PFSK-1 (cell line): ENCODE measurements around the gene ANKRD9.

Experiments
- POLR2AphosphoS5 ChIP-seq: IDR thresholded peaks from 2 replicates; pipeline ENCODE4 v1.6.1; 2012; ENCODE audit warnings: low read depth, mild to moderate bottlenecking, control low read depth, low read length, moderate library complexity
- REST ChIP-seq, 2 experiments: IDR thresholded peaks; 2 replicates each; pipeline versions ENCODE4 v1.6.1 to v1.8.0; 2011 to 2012; ENCODE audit warnings: low read depth in 2 of 2, low read length in 2 of 2, control low read depth in 1 of 2, inconsistent platforms in 1 of 2, mild to moderate bottlenecking in 1 of 2, moderate library complexity in 1 of 2; ENCODE audit not compliant: insufficient read depth in 1 of 2
- SIN3A ChIP-seq: IDR thresholded peaks from 2 replicates; pipeline ENCODE4 v1.6.1; 2012; ENCODE audit warnings: mild to moderate bottlenecking, low read length, moderate library complexity, borderline replicate concordance; ENCODE audit not compliant: insufficient read depth
- TAF1 ChIP-seq: IDR thresholded peaks from 2 replicates; pipeline ENCODE4 v1.6.1; 2012; ENCODE audit warnings: low read length, control low read depth, borderline replicate concordance; ENCODE audit not compliant: insufficient read depth

GRCh38 chr14:102506626-102506925 is 3.0 kb downstream of the ANKRD9 start:
- no peak for TF ChIP-seq TAF1
- TF ChIP-seq POLR2AphosphoS5, result no peak
- no peak for TF ChIP-seq REST (IDR thresholded peaks at IDR 0.05; ENCODE audit: insufficient read depth in 1 of 2, low read depth in 2 of 2, low read length in 2 of 2)
- TF ChIP-seq SIN3A, result no peak
